GM10847 (cell line): ENCODE data around the gene SHFL.

Experiments
- POLR2A ChIP-seq: IDR thresholded peaks from 2 replicates; pipeline ENCODE4 v1.6.1; 2011; ENCODE audit not compliant: insufficient read length; ENCODE audit errors: extremely low read depth

SHFL gene

DNA sequence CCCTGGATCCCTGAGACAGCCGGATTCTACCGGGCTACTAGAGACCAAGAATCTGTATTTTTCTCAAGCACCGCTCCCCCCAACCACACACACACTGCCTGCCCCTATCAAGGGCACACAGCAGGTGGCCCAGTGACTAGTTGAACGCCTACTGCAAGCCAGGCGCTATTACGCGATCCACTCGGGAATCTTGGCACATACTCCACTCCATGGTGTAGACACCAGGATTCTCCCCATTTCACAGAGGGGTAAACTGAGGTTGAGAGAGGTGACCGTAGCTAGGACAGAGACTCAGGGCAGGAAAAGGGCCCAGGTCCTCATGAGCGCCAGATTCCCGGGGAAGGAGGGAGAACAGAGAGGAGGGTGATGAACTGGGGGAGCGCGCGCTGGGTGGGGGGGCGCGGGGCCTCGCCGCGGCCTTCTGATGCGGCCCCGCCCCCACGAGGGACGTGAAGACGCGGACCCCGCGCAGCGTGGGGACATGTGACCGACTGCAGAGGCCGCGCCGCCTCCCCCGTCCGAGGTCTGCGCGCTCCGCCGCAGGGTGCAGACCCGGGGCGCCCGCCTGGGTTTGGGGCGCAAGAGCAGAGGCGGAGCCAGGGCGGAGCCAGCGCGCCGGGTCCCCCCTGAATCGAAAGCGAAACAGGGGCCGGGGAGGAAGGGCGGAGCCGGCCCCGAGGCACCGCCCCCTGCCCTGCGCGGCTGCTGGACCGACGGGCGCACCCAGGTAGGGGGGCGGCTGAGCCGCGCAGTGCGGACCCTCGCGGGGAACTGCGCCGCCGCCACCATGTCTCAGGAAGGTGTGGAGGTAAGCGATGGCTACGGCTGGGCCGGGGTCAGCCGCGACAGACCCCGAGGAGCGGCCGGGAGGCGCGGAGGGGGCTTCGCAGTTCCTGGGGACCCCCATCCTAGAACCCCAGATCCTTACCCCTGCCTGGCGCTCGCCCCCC, at the start of gene SHFL:
TSS of gene SHFL (plus strand) at position 677 of the 950 bp plus-strand sequence. CDS start at position 788, 111 bp downstream.
- TF ChIP-seq POLR2A, result peak; percentile 71

DNA sequence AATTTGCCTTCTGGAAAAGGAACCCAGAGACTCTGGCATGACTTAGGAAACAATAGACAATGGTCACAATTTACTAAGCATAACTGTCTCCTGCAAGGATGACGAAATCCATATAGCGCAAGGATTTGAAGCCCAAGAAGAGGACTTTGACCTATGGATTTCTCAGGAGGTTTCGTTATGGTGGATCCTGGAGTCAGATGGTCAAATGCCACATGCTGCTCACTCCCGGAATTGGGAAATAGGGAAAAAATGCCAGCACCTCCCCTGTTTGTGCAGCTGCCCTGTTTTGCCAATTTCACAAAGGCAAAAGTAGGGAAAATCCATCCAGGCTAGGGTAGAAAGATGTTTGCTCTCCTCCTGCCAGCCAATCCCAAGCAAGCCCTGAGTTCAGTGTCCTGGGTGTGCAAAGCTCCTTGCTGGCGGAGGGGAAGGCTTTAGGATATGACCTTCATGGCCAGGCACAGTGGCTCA, 49.5 kb upstream of the SHFL start:
- TF ChIP-seq POLR2A, result no peak

DNA sequence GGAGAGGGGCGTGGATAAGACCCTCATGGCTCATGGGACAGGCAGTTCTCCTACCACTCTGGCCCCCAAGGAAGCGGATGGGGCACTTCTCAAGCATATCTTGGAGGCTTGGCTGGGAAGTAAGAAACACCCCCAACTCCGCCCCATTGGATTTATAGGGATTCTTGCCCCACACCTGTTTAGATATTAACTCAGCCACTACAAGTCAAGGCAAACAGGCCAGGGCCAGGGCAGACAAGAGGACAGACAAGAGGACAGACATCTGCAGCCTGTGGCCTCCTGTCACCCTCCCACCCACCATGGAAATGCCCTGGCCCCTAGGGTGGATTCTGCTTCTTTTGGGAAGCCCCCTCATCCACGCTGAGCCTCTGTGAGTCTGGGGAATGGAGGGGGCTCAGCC, 48.8 kb upstream of the SHFL start:
- no peak for TF ChIP-seq POLR2A

DNA sequence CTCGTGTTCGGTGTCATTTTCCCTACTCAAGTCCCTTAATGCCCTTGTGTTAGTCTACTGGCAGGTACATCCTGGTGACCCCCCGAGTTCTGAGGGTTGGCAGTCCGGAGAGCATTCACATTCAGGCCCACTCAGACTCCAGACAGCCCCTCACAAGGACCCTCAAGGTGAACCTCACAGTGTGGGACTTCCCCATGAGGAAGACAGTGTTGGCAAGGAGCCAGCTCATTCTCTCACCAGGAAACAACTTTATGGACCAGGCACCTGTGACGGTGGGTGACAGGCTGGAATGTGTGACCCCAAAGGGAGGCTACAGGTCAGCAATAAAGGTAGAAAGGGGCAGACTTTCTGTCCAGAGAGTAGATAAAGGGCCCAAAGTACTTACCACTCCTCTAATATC, 48.3 kb upstream of the SHFL start:
- no peak for TF ChIP-seq POLR2A

DNA sequence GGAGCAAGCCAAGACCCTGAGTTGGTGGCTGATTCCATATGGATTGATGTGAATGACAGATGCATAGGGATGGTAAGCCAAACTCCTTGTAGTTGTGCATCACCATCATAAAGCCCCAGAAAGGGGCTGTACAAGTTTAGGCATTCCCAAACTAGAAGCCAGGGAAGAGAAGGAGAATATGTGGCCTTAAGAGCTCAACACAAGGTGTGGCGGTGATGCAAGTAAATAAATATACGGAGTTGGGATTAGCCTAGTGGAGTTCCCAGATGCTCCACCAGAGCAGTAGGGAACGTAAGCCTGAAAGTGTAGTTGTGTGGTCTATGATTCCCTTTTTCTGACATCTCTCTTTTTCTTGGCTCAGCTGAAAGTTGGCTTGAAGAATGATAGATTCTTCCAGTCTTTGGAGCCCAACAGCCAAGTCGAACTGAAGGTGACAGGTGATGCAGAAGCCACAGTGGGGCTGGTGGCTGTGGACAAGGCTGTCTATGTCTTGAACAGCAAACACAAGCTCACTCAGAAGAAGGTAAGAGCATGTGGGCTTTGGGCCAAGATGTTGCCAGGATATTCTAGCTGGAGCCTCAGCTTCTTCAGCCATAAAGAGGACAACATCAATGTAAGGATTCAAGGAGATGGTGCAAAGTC, 42.7 kb upstream of the SHFL start:
- no peak for TF ChIP-seq POLR2A

DNA sequence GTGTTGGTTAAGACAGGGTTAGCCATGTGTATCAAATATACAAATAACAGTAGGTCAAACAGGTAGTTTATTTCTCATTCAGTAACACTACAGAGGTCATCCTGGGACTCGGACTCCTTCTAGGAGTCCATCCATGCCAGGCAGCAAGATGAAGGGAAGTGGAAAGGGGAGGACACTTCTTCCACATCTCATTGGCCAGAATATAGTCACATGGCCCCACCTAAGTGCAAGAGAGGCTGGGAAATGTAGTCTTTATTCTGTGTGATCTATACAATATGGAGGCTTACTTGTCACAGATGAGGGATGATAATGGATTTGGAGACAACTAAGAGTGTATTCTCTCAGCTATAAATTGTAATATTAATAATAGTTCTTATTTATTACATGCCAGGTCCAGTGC, 41.7 kb upstream of the SHFL start:
- no peak for TF ChIP-seq POLR2A

DNA sequence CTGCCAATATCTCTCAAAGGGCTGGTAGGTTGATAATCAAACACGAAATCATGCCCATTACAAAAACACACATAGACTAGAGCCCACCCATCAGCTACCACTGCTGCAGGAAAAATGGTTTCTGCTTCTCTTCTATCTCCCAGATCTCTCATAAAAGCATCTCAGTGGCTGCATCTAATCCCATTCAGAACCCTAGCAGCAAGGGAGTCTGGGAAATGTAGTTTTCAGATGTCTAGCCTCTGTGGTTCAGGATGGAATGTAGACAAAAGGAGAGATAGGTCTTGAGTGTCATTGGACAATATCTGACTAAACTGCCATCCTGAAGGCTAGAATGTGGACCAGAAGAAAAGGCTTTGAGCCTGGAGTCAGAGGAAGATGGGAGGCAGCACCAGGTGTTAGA, 40.7 kb upstream of the SHFL start:
- TF ChIP-seq POLR2A, result no peak

DNA sequence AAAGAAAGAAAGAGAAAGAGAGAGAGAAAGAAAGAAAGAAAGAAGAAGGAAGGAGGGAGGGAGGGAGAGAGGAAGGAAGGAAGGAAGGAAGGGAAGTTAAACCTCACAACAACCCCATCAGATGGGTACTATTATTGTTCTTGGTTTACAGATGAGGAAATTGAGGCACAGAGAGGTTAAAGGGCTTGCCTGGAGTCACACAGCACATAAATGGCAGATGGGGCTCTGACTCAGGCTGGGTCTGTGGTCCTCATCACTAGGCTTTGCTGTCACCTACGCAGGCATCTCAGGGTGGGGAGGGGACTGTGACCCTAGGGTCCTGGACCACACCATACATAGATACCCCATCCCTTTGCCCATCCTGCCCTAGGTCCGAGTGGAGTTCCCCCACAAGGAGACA, 36.5 kb upstream of the SHFL start:
- no peak for TF ChIP-seq POLR2A

DNA sequence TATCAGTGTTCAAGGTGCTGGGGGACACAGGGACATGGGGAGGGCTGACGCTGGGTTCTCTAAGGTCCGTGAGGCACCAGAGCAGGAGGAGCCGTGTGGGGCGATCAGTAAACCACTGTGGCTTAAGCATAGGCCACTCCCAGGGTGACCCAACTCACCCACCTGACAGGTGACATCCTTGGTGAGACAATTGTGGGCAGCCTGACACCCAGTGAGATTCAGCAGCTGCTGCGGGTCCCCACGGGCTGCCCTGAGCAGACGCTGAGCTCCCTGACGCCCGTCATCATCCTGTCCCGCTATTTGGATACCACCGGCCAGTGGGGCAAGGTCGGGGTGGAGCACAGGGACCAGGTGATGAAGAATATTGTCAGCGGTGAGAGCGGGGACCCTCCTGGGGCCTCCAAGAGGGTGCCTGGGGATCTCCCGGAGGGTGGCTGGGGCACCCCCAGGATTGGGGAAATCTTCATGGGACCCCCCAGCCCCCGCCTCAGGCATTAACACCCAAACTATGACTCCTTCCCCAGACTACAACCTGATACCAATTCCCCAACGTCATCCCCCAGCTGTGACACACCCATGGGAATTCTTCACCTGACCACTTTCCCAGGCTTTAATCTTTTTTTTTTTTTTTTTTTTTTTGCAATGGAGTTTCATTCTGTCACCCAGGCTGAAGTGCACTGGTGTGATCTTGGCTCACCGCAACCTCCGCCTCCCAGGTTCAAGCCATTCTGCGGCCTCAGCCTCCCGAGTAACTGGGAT, 33.3 kb upstream of the SHFL start:
- no peak for TF ChIP-seq POLR2A

DNA sequence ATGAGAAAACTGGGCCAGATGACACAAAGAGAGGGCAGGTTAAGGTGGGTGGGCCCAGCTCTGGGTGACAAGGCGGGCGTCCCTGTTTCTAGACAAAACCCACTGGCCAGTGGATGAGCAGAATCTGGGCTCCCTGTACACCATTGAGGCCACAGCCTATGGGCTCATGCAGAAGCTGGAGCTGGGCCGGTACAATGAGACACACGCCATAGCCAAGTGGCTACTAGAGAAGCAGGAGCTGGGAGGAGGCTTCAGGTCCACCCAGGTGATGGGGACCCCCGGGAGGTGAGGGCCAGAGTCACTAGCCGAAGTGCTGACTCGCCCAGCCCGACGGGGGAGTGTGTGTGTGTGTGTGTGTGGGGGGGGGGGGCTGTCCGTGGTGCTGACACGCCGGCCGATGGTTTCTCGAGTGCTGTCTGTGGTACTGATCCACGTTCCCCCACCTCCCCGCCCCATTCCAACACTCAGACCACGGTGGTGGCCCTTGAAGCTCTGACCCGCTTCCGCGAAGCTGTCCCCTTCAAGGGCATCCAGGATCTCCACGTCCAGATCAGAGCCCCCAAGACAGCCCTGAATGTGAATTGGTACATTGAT, 24.3 kb upstream of the SHFL start:
- TF ChIP-seq POLR2A, result no peak

DNA sequence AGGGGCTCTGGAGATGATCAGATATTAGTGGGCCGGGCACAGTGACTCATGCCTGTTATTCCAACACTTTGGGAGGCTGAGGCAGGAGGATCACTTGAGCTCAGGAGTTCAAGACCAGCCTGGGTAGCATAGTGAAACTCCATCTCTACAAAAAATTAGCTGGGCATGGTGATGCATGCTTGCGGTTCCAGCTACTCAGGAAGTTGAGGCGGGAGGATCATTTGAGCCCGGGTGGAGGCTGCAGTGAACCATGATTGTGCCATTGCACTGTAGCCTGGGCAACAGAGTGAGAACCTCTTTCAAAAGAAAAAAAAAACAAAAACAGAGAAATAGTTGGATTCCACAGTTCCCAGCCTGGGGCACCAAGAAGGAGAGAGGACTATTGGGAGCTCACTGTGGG, 17.9 kb upstream of the SHFL start:
- no peak for TF ChIP-seq POLR2A

DNA sequence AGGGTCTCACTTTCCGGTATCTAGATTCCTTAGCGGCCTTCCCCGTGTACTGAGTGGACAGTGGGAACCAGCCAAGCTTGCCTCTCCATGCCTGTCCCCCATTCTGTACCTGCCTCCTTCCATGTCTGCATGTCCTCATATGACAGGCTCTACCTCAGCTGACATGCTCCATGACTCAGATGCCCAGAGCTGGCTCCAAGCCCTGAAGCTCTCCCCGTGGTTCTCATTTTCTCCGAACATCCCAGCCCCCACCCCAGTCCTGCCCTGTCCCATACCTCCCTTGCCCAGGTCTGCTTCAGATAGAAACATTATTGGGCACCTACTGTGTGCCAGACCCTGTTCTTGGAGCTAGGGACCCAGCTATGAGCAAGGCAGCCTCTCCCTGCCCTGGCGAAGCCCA, 17.1 kb upstream of the SHFL start:
- no peak for TF ChIP-seq POLR2A

DNA sequence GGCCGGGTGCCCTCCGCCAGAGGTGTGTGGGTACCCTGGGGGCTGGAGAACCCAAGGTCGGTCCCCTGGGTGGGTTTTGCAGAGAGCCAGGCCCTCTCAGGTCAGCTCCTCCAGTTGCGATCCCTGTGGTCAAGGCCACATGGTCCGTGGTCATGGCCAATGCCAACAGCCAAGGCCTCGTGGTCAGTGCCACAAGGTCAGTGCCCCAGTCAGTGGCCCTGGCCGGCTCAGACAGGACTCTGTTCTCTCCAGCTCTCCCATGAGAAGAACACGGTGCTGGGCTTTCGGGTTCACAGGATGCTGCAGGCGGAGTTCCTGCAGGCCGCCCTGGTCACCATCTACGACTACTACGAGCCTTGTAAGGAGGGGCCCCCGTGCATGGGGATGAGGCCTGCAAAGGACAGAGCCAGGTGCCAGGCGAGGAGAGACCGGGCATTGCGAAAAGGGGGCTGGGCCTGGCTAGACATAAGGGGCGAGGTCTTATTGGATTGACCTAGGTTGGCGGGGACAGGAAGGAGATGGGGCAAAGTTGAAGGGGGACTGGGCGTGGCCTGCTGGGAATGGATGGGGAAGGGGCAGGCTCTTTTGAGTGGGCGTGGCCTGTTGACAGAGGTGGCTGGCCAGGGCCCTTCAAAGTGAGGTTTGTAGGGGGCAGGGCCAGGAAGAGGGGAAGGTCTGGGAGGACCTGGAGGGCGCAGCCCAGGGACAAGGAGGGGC, 15.2 kb upstream of the SHFL start:
- TF ChIP-seq POLR2A, result no peak

DNA sequence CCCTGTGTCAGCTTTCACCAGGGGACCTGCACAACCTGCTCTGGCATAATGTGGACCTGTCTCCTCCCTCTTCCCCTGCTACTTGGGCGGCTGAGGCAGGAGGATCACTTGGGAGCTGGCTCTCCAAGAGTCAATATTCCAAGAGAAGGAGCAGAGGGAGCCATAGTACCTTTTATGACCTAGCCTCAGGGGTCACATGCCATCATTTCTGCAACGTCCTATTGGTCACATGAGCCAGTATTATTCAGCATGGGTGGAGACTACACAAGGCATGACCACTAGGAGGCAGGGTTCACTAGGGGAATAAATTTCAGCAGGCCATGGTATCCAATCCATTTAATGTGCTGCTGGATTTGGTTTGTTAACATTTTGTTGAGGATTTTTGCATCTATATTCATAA, 12.0 kb upstream of the SHFL start:
- TF ChIP-seq POLR2A, result no peak

DNA sequence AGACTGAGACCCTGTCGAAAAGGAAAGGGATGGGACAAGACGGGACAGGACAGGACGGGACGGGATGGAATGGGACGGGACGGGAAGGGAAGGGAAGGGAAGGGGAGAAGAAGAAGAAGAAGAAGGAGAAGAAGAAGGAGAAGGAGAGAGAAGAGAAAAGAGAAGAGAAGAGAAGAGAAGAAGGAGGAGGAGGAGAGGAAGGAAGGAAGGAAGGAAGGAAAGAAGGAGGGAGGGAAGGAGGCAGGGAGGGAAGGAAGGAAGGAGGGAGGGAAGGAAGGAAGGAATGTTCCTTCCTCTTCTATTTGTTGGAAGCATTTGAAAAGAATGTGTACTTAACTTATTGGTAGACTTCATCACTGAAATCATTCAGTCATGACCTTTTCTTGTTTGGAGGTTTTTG, 9.6 kb upstream of the SHFL start:
- TF ChIP-seq POLR2A, result no peak
